MM.1S (cell line): ENCODE results near the gene C1QTNF9B.

Source experiments
- DNase-seq: peaks from one replicate; pipeline ENCODE4 v3.0.0-alpha.2; 2015
- H2AFZ ChIP-seq: fragments of 300-600 bp; sonication (generic); 2 replicates; pipeline ENCODE4 v1.6.0; 2016; ENCODE audit warnings: antibody characterized with exemption, low read length
- H3F3A ChIP-seq: fragments of 300-600 bp; sonication (generic); 2 replicates; pipeline ENCODE4 v1.6.1; 2016; ENCODE audit warnings: mild to moderate bottlenecking, antibody characterized with exemption, low read length, moderate library complexity, mixed read lengths; ENCODE audit not compliant: insufficient read depth
- H3K27ac ChIP-seq: fragments of 300-600 bp; sonication (generic); 2 replicates; pipeline ENCODE4 v1.5.1; 2016; ENCODE audit warnings: mild to moderate bottlenecking, low read length
- H3K27me3 ChIP-seq: fragments of 300-600 bp; sonication (generic); replicated peaks from 2 replicates; pipeline ENCODE4 v1.6.0; 2016; ENCODE audit warnings: low read length; ENCODE audit not compliant: insufficient read depth
- H3K36me3 ChIP-seq: fragments of 300-600 bp; sonication (generic); replicated peaks from 2 replicates; pipeline ENCODE4 v1.6.1; 2016; ENCODE audit warnings: mild to moderate bottlenecking, low read length, mixed read lengths; ENCODE audit not compliant: insufficient read depth
- H3K4me1 ChIP-seq: fragments of 300-600 bp; sonication (generic); 2 replicates; pipeline ENCODE4 v1.6.1; 2016; ENCODE audit warnings: low read length, mixed read lengths
- H3K4me2 ChIP-seq: fragments of 300-600 bp; sonication (generic); 2 replicates; pipeline ENCODE4 v1.6.0; 2016; ENCODE audit warnings: low read depth, low read length
- H3K4me3 ChIP-seq: fragments of 300-600 bp; sonication (generic); 2 replicates; pipeline ENCODE4 v1.5.1; 2016; ENCODE audit warnings: low read length, mixed read lengths
- H3K79me2 ChIP-seq: fragments of 300-600 bp; sonication (generic); 2 replicates; pipeline ENCODE4 v1.6.1; 2016; ENCODE audit warnings: mixed run types, low read length, mixed read lengths
- H3K9ac ChIP-seq: fragments of 300-600 bp; sonication (generic); 2 replicates; pipeline ENCODE4 v1.6.1; 2016; ENCODE audit warnings: low read length, mixed read lengths
- H3K9me2 ChIP-seq: fragments of 300-600 bp; sonication (generic); replicated peaks from 2 replicates; pipeline ENCODE4 v1.6.1; 2016; ENCODE audit warnings: mild to moderate bottlenecking, low read length, mixed read lengths; ENCODE audit not compliant: insufficient read depth
- H3K9me3 ChIP-seq: fragments of 300-600 bp; sonication (generic); replicated peaks from 2 replicates; pipeline ENCODE4 v1.6.1; 2016; ENCODE audit warnings: mild to moderate bottlenecking, low read length, mixed read lengths; ENCODE audit not compliant: insufficient read depth
- H4K20me1 ChIP-seq: fragments of 300-600 bp; sonication (generic); 2 replicates; pipeline ENCODE4 v1.6.1; 2016; ENCODE audit warnings: mild to moderate bottlenecking, low read length, moderate library complexity, mixed read lengths; ENCODE audit not compliant: insufficient read depth
- EZH2 ChIP-seq: fragments of 300-600 bp; sonication (generic); optimal IDR thresholded peaks from 2 replicates; pipeline ENCODE3; 2017; ENCODE audit warnings: low read depth, mild to moderate bottlenecking, antibody characterized with exemption, low read length, mixed read lengths
- EZH2phosphoT487 ChIP-seq: fragments of 300-600 bp; sonication (generic); IDR thresholded peaks from 2 replicates; pipeline ENCODE4 v1.6.1; 2018; ENCODE audit warnings: antibody characterized with exemption, low read length
- TF ChIP-seq, protein P1 (sequence below): fragments of 300-600 bp; sonication (generic); IDR thresholded peaks from 2 replicates; pipeline ENCODE4 v1.5.1; 2016; ENCODE audit warnings: antibody characterized with exemption, low read length, mixed read lengths

C1QTNF9B gene

DNA sequence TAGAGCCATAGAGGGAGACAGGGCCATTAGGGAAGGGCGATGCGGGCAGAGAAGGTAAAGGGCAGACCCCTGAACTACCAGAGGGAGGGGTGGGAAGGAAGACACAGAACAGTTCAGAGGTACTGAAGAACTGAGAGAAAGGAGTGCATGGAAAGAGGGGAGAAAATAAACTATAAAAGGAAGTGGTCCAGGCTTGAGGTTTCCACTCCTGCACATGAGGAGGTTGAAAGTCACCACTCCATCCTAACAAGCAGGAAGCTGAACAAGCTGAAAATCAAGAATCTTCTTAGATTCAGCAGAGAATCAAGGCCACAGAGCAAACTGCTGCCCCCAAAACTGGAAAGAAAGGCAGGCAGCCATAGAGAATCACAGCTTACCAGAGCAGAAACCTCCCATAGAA lies 53.2 kb downstream of the C1QTNF9B start:
- no peak overlapping the region for H3K9ac ChIP-seq
- H3K79me2 ChIP-seq: no peaks in the 10 kb centered on the region
- DNase-seq: no peak
- H3F3A ChIP-seq: no peaks in the 10 kb centered on the region
- H3K4me3 ChIP-seq: no peak overlapping the region
- H3K9me2 ChIP-seq: no peaks in the 10 kb centered on the region
- H2AFZ ChIP-seq: no peak overlapping the region
- no peaks in the 10 kb centered on the region for H3K27me3 ChIP-seq
- no peak overlapping the region for H3K4me2 ChIP-seq
- no peak overlapping the region for H3K27ac ChIP-seq
- no peaks in the 10 kb centered on the region for H3K4me1 ChIP-seq
- H4K20me1 ChIP-seq: no peaks in the 10 kb centered on the region
- TF ChIP-seq EZH2phosphoT487 (no peak), EZH2 (no peak)
- TF ChIP-seq, protein P1, sequence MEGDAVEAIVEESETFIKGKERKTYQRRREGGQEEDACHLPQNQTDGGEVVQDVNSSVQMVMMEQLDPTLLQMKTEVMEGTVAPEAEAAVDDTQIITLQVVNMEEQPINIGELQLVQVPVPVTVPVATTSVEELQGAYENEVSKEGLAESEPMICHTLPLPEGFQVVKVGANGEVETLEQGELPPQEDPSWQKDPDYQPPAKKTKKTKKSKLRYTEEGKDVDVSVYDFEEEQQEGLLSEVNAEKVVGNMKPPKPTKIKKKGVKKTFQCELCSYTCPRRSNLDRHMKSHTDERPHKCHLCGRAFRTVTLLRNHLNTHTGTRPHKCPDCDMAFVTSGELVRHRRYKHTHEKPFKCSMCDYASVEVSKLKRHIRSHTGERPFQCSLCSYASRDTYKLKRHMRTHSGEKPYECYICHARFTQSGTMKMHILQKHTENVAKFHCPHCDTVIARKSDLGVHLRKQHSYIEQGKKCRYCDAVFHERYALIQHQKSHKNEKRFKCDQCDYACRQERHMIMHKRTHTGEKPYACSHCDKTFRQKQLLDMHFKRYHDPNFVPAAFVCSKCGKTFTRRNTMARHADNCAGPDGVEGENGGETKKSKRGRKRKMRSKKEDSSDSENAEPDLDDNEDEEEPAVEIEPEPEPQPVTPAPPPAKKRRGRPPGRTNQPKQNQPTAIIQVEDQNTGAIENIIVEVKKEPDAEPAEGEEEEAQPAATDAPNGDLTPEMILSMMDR: no peak
- no peaks in the 10 kb centered on the region for H3K9me3 ChIP-seq
- no peaks in the 10 kb centered on the region for H3K36me3 ChIP-seq

DNA sequence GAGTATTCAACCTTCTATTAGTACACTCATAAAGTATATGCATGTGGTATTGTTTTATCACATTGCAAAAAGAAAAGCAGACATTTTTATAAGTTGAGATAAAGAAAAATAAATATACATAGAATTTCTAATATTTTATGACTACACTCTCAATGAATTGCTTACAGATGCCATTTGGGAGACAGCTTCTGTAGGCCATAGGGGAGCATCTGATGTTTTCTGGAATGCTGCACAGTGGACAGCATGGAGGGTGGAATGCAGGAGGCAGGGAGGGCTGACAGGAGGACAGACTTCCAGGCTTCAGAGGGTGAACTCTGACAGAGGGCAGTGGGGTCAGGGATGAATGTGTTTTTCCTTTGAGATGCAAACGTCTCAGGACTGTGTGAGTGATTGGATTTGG lies 53.9 kb downstream of the C1QTNF9B start:
- no peaks in the 10 kb centered on the region for H3K9me3 ChIP-seq
- no peaks in the 10 kb centered on the region for H3F3A ChIP-seq
- no peaks in the 10 kb centered on the region for H3K79me2 ChIP-seq
- H3K36me3 ChIP-seq: no peaks in the 10 kb centered on the region
- H3K27ac ChIP-seq: no peak overlapping the region
- no peak for DNase-seq
- TF ChIP-seq EZH2 (no peak), EZH2phosphoT487 (no peak)
- TF ChIP-seq, protein P1: no peak
- no peak overlapping the region for H3K9ac ChIP-seq
- H2AFZ ChIP-seq: no peak overlapping the region
- H3K4me2 ChIP-seq: no peak overlapping the region
- no peaks in the 10 kb centered on the region for H3K9me2 ChIP-seq
- H4K20me1 ChIP-seq: no peaks in the 10 kb centered on the region
- H3K4me3 ChIP-seq: no peak overlapping the region
- H3K27me3 ChIP-seq: no peaks in the 10 kb centered on the region
- H3K4me1 ChIP-seq: no peaks in the 10 kb centered on the region

DNA sequence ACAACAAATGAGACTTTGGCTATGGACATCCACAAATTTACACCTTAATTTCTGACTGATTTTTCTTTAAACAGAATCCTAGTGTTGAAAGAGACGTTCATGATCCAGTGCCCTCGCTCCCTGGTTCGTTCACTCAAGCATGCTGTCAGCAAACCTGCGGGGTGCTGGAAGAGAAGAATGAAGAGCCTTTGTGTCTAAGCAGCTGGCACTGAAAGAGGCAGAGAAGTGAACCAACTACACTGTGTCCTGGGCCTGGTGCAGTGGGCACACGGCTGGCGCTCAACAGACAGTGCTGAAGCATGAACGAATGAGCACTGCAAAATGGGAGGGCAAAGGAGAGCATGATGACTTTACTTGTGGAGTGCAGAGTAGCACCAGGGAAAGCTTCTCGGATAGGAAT lies 54.9 kb downstream of the C1QTNF9B start:
- Histone ChIP-seq H3K36me3 (no peaks in the 10 kb centered on the region), H3K9ac (no peak overlapping the region), H3K9me2 (no peaks in the 10 kb centered on the region), H3K27ac (no peak overlapping the region), H4K20me1 (no peaks in the 10 kb centered on the region), H3K9me3 (no peaks in the 10 kb centered on the region), H3K79me2 (no peaks in the 10 kb centered on the region), H3K4me1 (no peaks in the 10 kb centered on the region), H3K4me2 (no peak overlapping the region), H3F3A (no peaks in the 10 kb centered on the region), H3K4me3 (no peak overlapping the region), H2AFZ (no peak overlapping the region), H3K27me3 (no peaks in the 10 kb centered on the region)
- TF ChIP-seq, protein P1: no peak
- no peak for TF ChIP-seq EZH2
- TF ChIP-seq EZH2phosphoT487: no peak
- no peak for DNase-seq
